Measurements from ENCODE around the gene CTBP1.

Gene CTBP1

GRCh38 chr4:1207603-1208265 is 41.2 kb downstream of the CTBP1 start:
- Histone ChIP-seq H2AK5ac (ENCODE audit: low read length, severe bottlenecking) (peak overlapping the region; percentile 7), H3K4me2 (ENCODE audit: low read length, poor library complexity, severe bottlenecking) (no peak overlapping the region), H2AFZ (ENCODE audit: low read depth, low read length) (no peak overlapping the region), H2BK15ac (ENCODE audit: low read depth, poor library complexity, severe bottlenecking) (peak overlapping the region; percentile 2), H2BK5ac (ENCODE audit: low read depth, low read length, poor library complexity, severe bottlenecking) (peak overlapping the region; percentile 40), H3K4me1 (ENCODE audit: control insufficient read depth, insufficient read depth, low read depth, low read length) (peaks cover 70% of the 10 kb centered on the region), H3K36me3 (ENCODE audit: control insufficient read depth in 1 of 2, insufficient read depth in 2 of 2, low read depth in 1 of 2, low read length in 2 of 2) (peaks cover 20 to 55% of the 10 kb centered on the region in 2 experiments), H4K8ac (ENCODE audit: low read length) (peak overlapping the region; percentile 64), H3K4ac (ENCODE audit: low read depth in 1 of 2, low read length in 2 of 2) (peak overlapping the region; percentile 75 to 94), H3K4me3 (ENCODE audit: insufficient read depth in 1 of 2, low read depth in 1 of 2, low read length in 2 of 2) (peak overlapping the region in 1 of 2 experiments; percentile 19), H3K79me1 (replicated peaks; ENCODE audit: low read length, poor library complexity, severe bottlenecking) (peaks cover 11% of the 10 kb centered on the region), H2BK120ac (ENCODE audit: low read depth, low read length) (peak overlapping the region; percentile 93), H3K9ac (ENCODE audit: low read length) (peak overlapping the region; percentile 70), H3K27ac (ENCODE audit: low read length, poor library complexity, severe bottlenecking) (peak overlapping the region; percentile 75), H3K18ac (ENCODE audit: low read depth in 1 of 2, low read length in 2 of 2) (peak overlapping the region; percentile 87 to 90), H3K23ac (ENCODE audit: low read length in 2 of 2) (peak overlapping the region in 1 of 2 experiments; percentile 65), H3K27me3 (ENCODE audit: control insufficient read depth in 1 of 2, insufficient read depth in 1 of 2, low read length in 2 of 2) (no peaks in the 10 kb centered on the region), H3K9me3 (ENCODE audit: control insufficient read depth, low read length) (no peaks in the 10 kb centered on the region), H3K14ac (ENCODE audit: low read length in 2 of 2) (peak overlapping the region in 1 of 2 experiments; percentile 98), H4K91ac (ENCODE audit: low read length) (peak overlapping the region; percentile 90), H2BK12ac (ENCODE audit: low read length in 2 of 2) (peak overlapping the region; percentile 34 to 100)
- peak; percentile 61 for DNase-seq
- 87% methylated on average over 28 of the region's 31 CpGs for WGBS

- no peaks in the 10 kb centered on the region for H3K27me3 ChIP-seq (ENCODE audit: control insufficient read depth in 1 of 2, insufficient read depth in 1 of 2, low read length in 2 of 2)
- no peak overlapping the region for H3K23ac ChIP-seq (ENCODE audit: low read length in 2 of 2)
- no peak overlapping the region for H3K14ac ChIP-seq (ENCODE audit: low read length in 2 of 2)
- H2AFZ ChIP-seq (ENCODE audit: low read depth, low read length): no peak overlapping the region
- H3K4me2 ChIP-seq (ENCODE audit: low read length, poor library complexity, severe bottlenecking): no peak overlapping the region
- peak overlapping the region; percentile 62 to 75 for H3K4ac ChIP-seq (ENCODE audit: low read depth in 1 of 2, low read length in 2 of 2)
- no peak for DNase-seq
- peaks cover 70% of the 10 kb centered on the region for H3K4me1 ChIP-seq (ENCODE audit: control insufficient read depth, insufficient read depth, low read depth, low read length)
- peak overlapping the region; percentile 16 for H4K8ac ChIP-seq (ENCODE audit: low read length)
- peak overlapping the region; percentile 60 for H2BK15ac ChIP-seq (ENCODE audit: low read depth, poor library complexity, severe bottlenecking)
- H3K79me1 ChIP-seq (replicated peaks; ENCODE audit: low read length, poor library complexity, severe bottlenecking): peaks cover 8% of the 10 kb centered on the region
- no peak overlapping the region for H2BK5ac ChIP-seq (ENCODE audit: low read depth, low read length, poor library complexity, severe bottlenecking)
- H3K18ac ChIP-seq (ENCODE audit: low read depth in 1 of 2, low read length in 2 of 2): peak overlapping the region in 1 of 2 experiments; percentile 90
- no peak overlapping the region for H3K4me3 ChIP-seq (ENCODE audit: insufficient read depth in 1 of 2, low read depth in 1 of 2, low read length in 2 of 2)
- peak overlapping the region in 1 of 2 experiments; percentile 92 for H2BK12ac ChIP-seq (ENCODE audit: low read length in 2 of 2)
- 96% methylated on average over 10 of the region's 12 CpGs for WGBS
- H3K9me3 ChIP-seq (ENCODE audit: control insufficient read depth, low read length): no peaks in the 10 kb centered on the region
- no peak overlapping the region for H3K27ac ChIP-seq (ENCODE audit: low read length, poor library complexity, severe bottlenecking)
- peak overlapping the region; percentile 8 for H2BK120ac ChIP-seq (ENCODE audit: low read depth, low read length)
- peak overlapping the region; percentile 34 for H4K91ac ChIP-seq (ENCODE audit: low read length)
- no peak overlapping the region for H2AK5ac ChIP-seq (ENCODE audit: low read length, severe bottlenecking)
- peaks cover 14 to 53% of the 10 kb centered on the region in 2 experiments for H3K36me3 ChIP-seq (ENCODE audit: control insufficient read depth in 1 of 2, insufficient read depth in 2 of 2, low read depth in 1 of 2, low read length in 2 of 2)
- H3K9ac ChIP-seq (ENCODE audit: low read length): no peak overlapping the region
Measured at GRCh38 chr4:1207157-1207470, 41.8 kb downstream of the CTBP1 start.

- Histone ChIP-seq H3K23ac (ENCODE audit: low read length in 2 of 2) (no peak overlapping the region), H3K27me3 (ENCODE audit: control insufficient read depth in 1 of 2, insufficient read depth in 1 of 2, low read length in 2 of 2) (no peaks in the 10 kb centered on the region), H3K27ac (ENCODE audit: low read length, poor library complexity, severe bottlenecking) (no peak overlapping the region), H2BK120ac (ENCODE audit: low read depth, low read length) (peak overlapping the region; percentile 78), H3K4me2 (ENCODE audit: low read length, poor library complexity, severe bottlenecking) (no peak overlapping the region), H4K8ac (ENCODE audit: low read length) (peak overlapping the region; percentile 82), H3K4me1 (ENCODE audit: control insufficient read depth, insufficient read depth, low read depth, low read length) (peaks cover 75% of the 10 kb centered on the region), H3K18ac (ENCODE audit: low read depth in 1 of 2, low read length in 2 of 2) (peak overlapping the region; percentile 87), H3K79me1 (replicated peaks; ENCODE audit: low read length, poor library complexity, severe bottlenecking) (peaks cover 8% of the 10 kb centered on the region), H2AK5ac (ENCODE audit: low read length, severe bottlenecking) (no peak overlapping the region), H3K4ac (ENCODE audit: low read depth in 1 of 2, low read length in 2 of 2) (peak overlapping the region; percentile 75 to 76), H3K36me3 (ENCODE audit: control insufficient read depth in 1 of 2, insufficient read depth in 2 of 2, low read depth in 1 of 2, low read length in 2 of 2) (peaks cover 9 to 49% of the 10 kb centered on the region in 2 experiments), H2BK15ac (ENCODE audit: low read depth, poor library complexity, severe bottlenecking) (peak overlapping the region; percentile 96), H4K91ac (ENCODE audit: low read length) (peak overlapping the region; percentile 87), H2BK12ac (ENCODE audit: low read length in 2 of 2) (peak overlapping the region; percentile 76 to 92), H3K9ac (ENCODE audit: low read length) (no peak overlapping the region), H2AFZ (ENCODE audit: low read depth, low read length) (no peak overlapping the region), H2BK5ac (ENCODE audit: low read depth, low read length, poor library complexity, severe bottlenecking) (no peak overlapping the region), H3K4me3 (ENCODE audit: insufficient read depth in 1 of 2, low read depth in 1 of 2, low read length in 2 of 2) (no peak overlapping the region), H3K9me3 (ENCODE audit: control insufficient read depth, low read length) (no peaks in the 10 kb centered on the region), H3K14ac (ENCODE audit: low read length in 2 of 2) (peak overlapping the region in 1 of 2 experiments; percentile 49)
- DNase-seq: no peak
- 95% methylated on average over 21 of the region's 21 CpGs for WGBS
Measured at GRCh38 chr4:1206299-1207156, 42.4 kb downstream of the CTBP1 start.

Data from mesenchymal stem cell (in vitro differentiated cells and primary cell).